Measurements from ENCODE around the gene NHLRC4. TPM values are rescaled to one million over a fixed set of nuclear protein-coding genes. Genes with fewer than 3 reads are reported as not detected.

NHLRC4 gene
- total RNA-seq, 1 experiment from 2014 or later: 0.44 TPM

DNA sequence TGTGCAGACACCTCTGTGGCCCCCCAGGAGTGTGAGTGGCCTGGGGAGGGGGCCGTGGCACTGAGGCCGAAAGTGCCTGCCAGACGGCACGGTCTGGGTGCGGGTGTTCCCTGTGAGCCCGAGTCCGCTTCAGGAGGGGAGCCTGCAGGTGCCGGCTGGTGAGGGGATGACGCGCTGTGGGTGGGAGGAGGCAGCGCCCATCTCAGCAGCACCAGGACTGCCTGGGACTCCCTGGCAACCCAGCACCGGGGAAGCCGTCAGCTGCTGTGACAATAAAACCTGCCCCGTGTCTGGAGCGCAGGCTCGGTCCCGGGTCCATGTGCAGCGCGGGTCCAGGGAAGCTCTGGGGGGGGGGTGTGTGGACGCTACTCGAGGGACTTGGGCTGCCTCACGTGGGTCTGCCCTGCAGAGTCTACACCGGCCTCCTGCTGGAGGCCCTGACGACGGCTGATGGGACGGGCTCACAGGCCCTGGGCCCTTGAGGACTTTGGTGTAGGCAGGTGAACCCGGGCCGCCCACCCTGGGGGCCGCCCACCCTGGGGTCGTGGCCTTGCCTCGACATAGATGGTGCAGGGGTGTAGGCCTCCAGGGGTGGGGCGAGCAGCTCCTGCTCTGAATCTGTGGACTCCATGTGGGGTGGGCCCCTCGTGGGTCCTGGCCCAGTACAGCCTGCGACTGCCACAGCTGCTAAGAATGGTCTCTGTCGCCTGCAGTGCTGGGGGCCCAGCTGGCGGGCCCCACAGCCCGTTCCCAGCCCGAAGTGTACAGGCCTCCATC is 17.2 kb downstream of the NHLRC4 start:
- intact Hi-C loops (cut with micrococcal nuclease): loop anchor here (10.0 kb wide), 1 partner anchor 59 kb away; the partner anchor contains the start of gene CAPN15
- H2AFZ ChIP-seq (ENCODE audit: low read length): no peak overlapping the region
- ChIA-PET POLR2A (ENCODE audit: unreplicated experiment) (interaction anchor here (0.6 kb wide), 1 partner anchor 112 kb away, joined by 3 read pairs; no protein-coding TSS in a partner anchor), CTCF (no interaction called here)
- ATAC-seq: no peak
- no peaks in the 10 kb centered on the region for H3K9me3 ChIP-seq (ENCODE audit: low read length)
- H3K4me1 ChIP-seq (ENCODE audit: insufficient read depth, low read length): no peaks in the 10 kb centered on the region
- H3K4me3 ChIP-seq (ENCODE audit: low read length): no peak overlapping the region
- no peak overlapping the region for H3K4me2 ChIP-seq (ENCODE audit: low read length)
- no peaks in the 10 kb centered on the region for H3K27me3 ChIP-seq (ENCODE audit: low read length)
- H3K9me2 ChIP-seq (replicated peaks; ENCODE audit: low read length): no peaks in the 10 kb centered on the region
- no peak for DNase-seq
- no TSS peak for BruUV-seq (replicated peaks)
- no peak overlapping the region for H3K27ac ChIP-seq (ENCODE audit: low read length)
- no peak overlapping the region for H3K9ac ChIP-seq (ENCODE audit: low read length)
- H3F3A ChIP-seq (ENCODE audit: low read length, unreplicated experiment): no peaks in the 10 kb centered on the region
- H3K79me2 ChIP-seq (ENCODE audit: low read length): peaks cover 16% of the 10 kb centered on the region
- no peaks in the 10 kb centered on the region for H3K36me3 ChIP-seq (ENCODE audit: low read depth, low read length)
- no peak for TF ChIP-seq EZH2 (IDR thresholded peaks at IDR 0.05; ENCODE audit: low read length, unreplicated experiment)
- TF ChIP-seq EZH2phosphoT487 (IDR thresholded peaks at IDR 0.05; ENCODE audit: borderline replicate concordance, low read length): no peak
- TF ChIP-seq CTCF (conservative IDR thresholded peaks at IDR 0.05; ENCODE audit: low read depth, low read length): no peak
- H4K20me1 ChIP-seq (ENCODE audit: low read length): no peaks in the 10 kb centered on the region

DNA sequence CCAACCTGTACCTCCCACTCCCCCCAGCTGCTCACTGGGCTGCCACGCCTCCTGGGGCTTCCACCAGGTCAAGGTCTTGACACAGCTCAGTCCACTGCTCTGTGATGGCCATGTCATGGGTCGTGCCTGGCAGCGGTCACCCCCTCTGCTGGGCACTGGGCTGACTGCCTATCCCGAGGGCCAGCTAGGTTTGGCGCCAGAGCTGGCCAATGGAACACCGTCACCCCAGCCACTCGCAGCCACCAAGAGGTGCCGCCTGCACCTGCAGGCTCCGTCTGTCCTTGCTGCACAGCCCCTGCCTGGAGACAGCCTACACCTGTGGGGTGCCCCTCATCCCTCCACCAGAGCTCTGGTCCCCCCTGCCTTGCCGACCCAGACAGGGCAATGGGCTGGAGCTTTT is 18.5 kb downstream of the NHLRC4 start:
- H3K9me2 ChIP-seq (replicated peaks; ENCODE audit: low read length): no peaks in the 10 kb centered on the region
- CTCF ChIA-PET: interaction anchor here (0.6 to 1.0 kb wide), 2 partner anchors 9 to 15 kb away, joined by 3 read pairs; no protein-coding TSS in a partner anchor
- TF ChIP-seq EZH2 (IDR thresholded peaks at IDR 0.05; ENCODE audit: low read length, unreplicated experiment): no peak
- no peak for TF ChIP-seq EZH2phosphoT487 (IDR thresholded peaks at IDR 0.05; ENCODE audit: borderline replicate concordance, low read length)
- no peak; the same call in 1 of the 2 replicates for TF ChIP-seq CTCF (conservative IDR thresholded peaks at IDR 0.05; ENCODE audit: low read depth, low read length)
- no peaks in the 10 kb centered on the region for H3K4me1 ChIP-seq (ENCODE audit: insufficient read depth, low read length)
- H3K9me3 ChIP-seq (ENCODE audit: low read length): no peaks in the 10 kb centered on the region
- H4K20me1 ChIP-seq (ENCODE audit: low read length): no peaks in the 10 kb centered on the region
- H3K9ac ChIP-seq (ENCODE audit: low read length): no peak overlapping the region
- no peak overlapping the region for H3K27ac ChIP-seq (ENCODE audit: low read length)
- POLR2A ChIA-PET (ENCODE audit: unreplicated experiment): no interaction called here
- no peak overlapping the region for H3K4me3 ChIP-seq (ENCODE audit: low read length)
- no peaks in the 10 kb centered on the region for H3K36me3 ChIP-seq (ENCODE audit: low read depth, low read length)
- BruUV-seq (replicated peaks): no TSS peak
- peak; percentile 3; the same call in 1 of the 2 replicates for ATAC-seq
- H2AFZ ChIP-seq (ENCODE audit: low read length): no peak overlapping the region
- no peak for DNase-seq
- no peaks in the 10 kb centered on the region for H3F3A ChIP-seq (ENCODE audit: low read length, unreplicated experiment)
- H3K4me2 ChIP-seq (ENCODE audit: low read length): no peak overlapping the region
- no peaks in the 10 kb centered on the region for H3K27me3 ChIP-seq (ENCODE audit: low read length)
- H3K79me2 ChIP-seq (ENCODE audit: low read length): peaks cover 19% of the 10 kb centered on the region
- intact Hi-C loops (cut with micrococcal nuclease): loop anchor here (5.0 to 10.0 kb wide), 2 partner anchors 52 to 61 kb away; partner anchors contain the start of genes CAPN15 and METTL26

Data from PC-3 (cell line).